ENCODE data around the gene POU2AF1.

- TF ChIP-seq EZH2 (optimal IDR thresholded peaks at IDR 0.05; ENCODE audit: low read depth, low read length) (no peak), CTCF (IDR thresholded peaks at IDR 0.05; ENCODE audit: low read length) (no peak)
These were observed 49.2 kb upstream of the POU2AF1 start for GRCh38 chr11:111428113-111428876.

All from MM.1S (cell line).